Measurements from ENCODE around the gene IL4I1.

IL4I1 gene

DNA sequence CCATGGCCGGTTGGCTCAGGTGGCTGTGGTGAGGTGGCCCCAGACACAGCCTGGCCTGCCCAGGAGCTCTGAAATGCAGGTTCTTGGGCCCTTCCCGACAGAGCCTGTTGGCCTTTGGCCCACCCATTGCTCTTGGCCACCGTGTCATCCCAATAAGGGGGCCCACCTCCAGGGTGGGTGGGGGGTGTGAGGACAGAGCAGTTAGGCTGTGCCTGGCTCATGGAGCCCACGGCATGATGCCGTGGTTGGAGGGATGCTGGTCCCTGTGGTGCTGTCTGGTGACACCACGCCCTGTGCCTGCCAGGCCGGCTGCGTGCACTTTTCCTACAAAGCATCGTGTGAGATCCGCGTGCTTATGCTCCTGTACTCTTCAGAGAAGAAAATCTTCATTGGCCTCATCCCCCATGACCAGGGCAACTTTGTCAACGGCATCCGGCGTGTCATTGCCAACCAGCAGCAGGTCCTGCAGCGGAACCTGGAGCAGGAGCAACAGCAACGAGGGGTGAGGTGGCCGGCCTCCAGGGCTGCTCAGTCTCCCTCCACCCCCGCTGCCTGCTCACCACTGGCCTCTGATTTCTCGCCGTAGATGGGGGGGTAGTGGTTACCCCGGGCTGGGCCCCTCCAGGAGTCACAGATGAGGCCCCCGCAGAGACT is 36.9 kb downstream of the IL4I1 start:
- Histone ChIP-seq H3K27me3 (ENCODE audit: insufficient read depth, insufficient read length) (no peaks in the 10 kb centered on the region), H3K4me3 (ENCODE audit: insufficient read length, low read depth) (no peak overlapping the region), H3K9ac (ENCODE audit: insufficient read length, low read depth) (no peak overlapping the region), H3K9me3 (ENCODE audit: insufficient read depth, low read length) (no peaks in the 10 kb centered on the region), H3K36me3 (ENCODE audit: insufficient read depth, insufficient read length, low read length) (peaks cover 92% of the 10 kb centered on the region), H3K4me1 (ENCODE audit: insufficient read depth, insufficient read length) (peaks cover 30% of the 10 kb centered on the region)
- no peak for DNase-seq (ENCODE audit: low read depth, low spot score)
- TF ChIP-seq SUZ12 (IDR thresholded peaks at IDR 0.05; ENCODE audit: extremely low read depth, insufficient read depth, insufficient read length) (no peak), YY1 (IDR thresholded peaks at IDR 0.05; ENCODE audit: insufficient read depth, insufficient read length) (no peak), ZNF274 (IDR thresholded peaks at IDR 0.05; ENCODE audit: low read depth, low read length) (no peak)

- TF ChIP-seq ZNF274 (IDR thresholded peaks at IDR 0.05; ENCODE audit: low read depth, low read length) (no peak), YY1 (IDR thresholded peaks at IDR 0.05; ENCODE audit: insufficient read depth, insufficient read length) (no peak), SUZ12 (IDR thresholded peaks at IDR 0.05; ENCODE audit: extremely low read depth, insufficient read depth, insufficient read length) (no peak)
- H3K27me3 ChIP-seq (ENCODE audit: insufficient read depth, insufficient read length): no peaks in the 10 kb centered on the region
- no peak overlapping the region for H3K4me3 ChIP-seq (ENCODE audit: insufficient read length, low read depth)
- peaks cover 22% of the 10 kb centered on the region for H3K4me1 ChIP-seq (ENCODE audit: insufficient read depth, insufficient read length)
- peaks cover 88% of the 10 kb centered on the region for H3K36me3 ChIP-seq (ENCODE audit: insufficient read depth, insufficient read length, low read length)
- no peak for DNase-seq (ENCODE audit: low read depth, low spot score)
- H3K9ac ChIP-seq (ENCODE audit: insufficient read length, low read depth): no peak overlapping the region
- no peaks in the 10 kb centered on the region for H3K9me3 ChIP-seq (ENCODE audit: insufficient read depth, low read length)
Observed at GRCh38 chr19:49858088-49858985, 38.4 kb downstream of the IL4I1 start.

DNA sequence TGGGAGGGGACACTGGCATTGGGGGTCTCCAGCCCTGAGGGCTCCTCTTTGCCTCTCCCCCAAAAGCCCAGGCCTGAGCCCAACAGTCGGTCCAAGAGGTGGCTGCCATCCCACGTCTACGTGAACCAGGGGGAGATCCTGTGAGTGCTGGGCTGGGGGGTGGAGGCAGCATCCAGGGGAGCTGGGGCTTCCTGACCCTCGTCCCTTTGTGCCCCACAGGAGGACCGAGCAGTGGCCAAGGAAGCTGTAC is 38.9 kb downstream of the IL4I1 start:
- no peak overlapping the region for H3K4me3 ChIP-seq (ENCODE audit: insufficient read length, low read depth)
- no peak for TF ChIP-seq ZNF274 (IDR thresholded peaks at IDR 0.05; ENCODE audit: low read depth, low read length)
- no peak for TF ChIP-seq SUZ12 (IDR thresholded peaks at IDR 0.05; ENCODE audit: extremely low read depth, insufficient read depth, insufficient read length)
- no peak for TF ChIP-seq YY1 (IDR thresholded peaks at IDR 0.05; ENCODE audit: insufficient read depth, insufficient read length)
- H3K36me3 ChIP-seq (ENCODE audit: insufficient read depth, insufficient read length, low read length): peaks cover 86% of the 10 kb centered on the region
- H3K9ac ChIP-seq (ENCODE audit: insufficient read length, low read depth): no peak overlapping the region
- H3K4me1 ChIP-seq (ENCODE audit: insufficient read depth, insufficient read length): peaks cover 22% of the 10 kb centered on the region
- no peak for DNase-seq (ENCODE audit: low read depth, low spot score)
- no peaks in the 10 kb centered on the region for H3K9me3 ChIP-seq (ENCODE audit: insufficient read depth, low read length)
- no peaks in the 10 kb centered on the region for H3K27me3 ChIP-seq (ENCODE audit: insufficient read depth, insufficient read length)

GRCh38 chr19:49857061-49857837 is 39.4 kb downstream of the IL4I1 start:
- Histone ChIP-seq H3K27me3 (ENCODE audit: insufficient read depth, insufficient read length) (no peaks in the 10 kb centered on the region), H3K9me3 (ENCODE audit: insufficient read depth, low read length) (no peaks in the 10 kb centered on the region), H3K36me3 (ENCODE audit: insufficient read depth, insufficient read length, low read length) (peaks cover 86% of the 10 kb centered on the region), H3K9ac (ENCODE audit: insufficient read length, low read depth) (no peak overlapping the region), H3K4me1 (ENCODE audit: insufficient read depth, insufficient read length) (peaks cover 25% of the 10 kb centered on the region), H3K4me3 (ENCODE audit: insufficient read length, low read depth) (no peak overlapping the region)
- TF ChIP-seq YY1 (IDR thresholded peaks at IDR 0.05; ENCODE audit: insufficient read depth, insufficient read length) (no peak), ZNF274 (IDR thresholded peaks at IDR 0.05; ENCODE audit: low read depth, low read length) (no peak), SUZ12 (IDR thresholded peaks at IDR 0.05; ENCODE audit: extremely low read depth, insufficient read depth, insufficient read length) (no peak)
- DNase-seq (ENCODE audit: low read depth, low spot score): no peak

DNA sequence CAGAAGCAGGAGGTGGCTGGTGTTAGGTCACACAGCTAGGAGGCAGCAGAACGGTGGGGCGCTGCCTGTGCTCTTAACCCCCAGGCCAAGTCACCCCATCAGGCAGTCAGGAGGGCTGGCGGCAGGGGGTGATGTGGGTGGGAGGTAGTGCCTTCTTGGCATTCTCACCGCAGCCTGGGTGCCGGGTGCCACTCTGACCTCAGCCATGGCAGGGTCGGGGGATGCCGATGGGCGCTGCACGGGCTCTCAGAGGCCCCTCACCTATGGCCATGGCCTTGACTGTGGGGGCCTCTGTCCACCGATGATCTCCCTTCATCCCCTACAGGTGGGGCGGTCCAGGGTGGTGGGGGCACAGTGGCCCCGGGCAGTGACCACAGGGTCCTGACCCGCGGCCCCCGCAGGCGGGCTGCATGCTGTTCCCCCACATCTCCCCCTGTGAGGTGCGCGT is 40.1 kb downstream of the IL4I1 start:
- Histone ChIP-seq H3K36me3 (ENCODE audit: insufficient read depth, insufficient read length, low read length) (peaks cover 83% of the 10 kb centered on the region), H3K9me3 (ENCODE audit: insufficient read depth, low read length) (no peaks in the 10 kb centered on the region), H3K4me3 (ENCODE audit: insufficient read length, low read depth) (no peak overlapping the region), H3K27me3 (ENCODE audit: insufficient read depth, insufficient read length) (no peaks in the 10 kb centered on the region), H3K9ac (ENCODE audit: insufficient read length, low read depth) (no peak overlapping the region), H3K4me1 (ENCODE audit: insufficient read depth, insufficient read length) (peaks cover 24% of the 10 kb centered on the region)
- TF ChIP-seq SUZ12 (IDR thresholded peaks at IDR 0.05; ENCODE audit: extremely low read depth, insufficient read depth, insufficient read length) (no peak), ZNF274 (IDR thresholded peaks at IDR 0.05; ENCODE audit: low read depth, low read length) (no peak), YY1 (IDR thresholded peaks at IDR 0.05; ENCODE audit: insufficient read depth, insufficient read length) (no peak)
- DNase-seq (ENCODE audit: low read depth, low spot score): no peak

- Histone ChIP-seq H3K4me3 (ENCODE audit: insufficient read length, low read depth) (no peak overlapping the region), H3K36me3 (ENCODE audit: insufficient read depth, insufficient read length, low read length) (peaks cover 78% of the 10 kb centered on the region)
Observed at GRCh38 chr19:49855676-49856573, 40.8 kb downstream of the IL4I1 start.

More at GRCh38 chr19:49855676-49856573, 40.8 kb downstream of the IL4I1 start:
- TF ChIP-seq YY1 (IDR thresholded peaks at IDR 0.05; ENCODE audit: insufficient read depth, insufficient read length): no peak
- no peaks in the 10 kb centered on the region for H3K9me3 ChIP-seq (ENCODE audit: insufficient read depth, low read length)
- H3K4me1 ChIP-seq (ENCODE audit: insufficient read depth, insufficient read length): peaks cover 23% of the 10 kb centered on the region
- H3K27me3 ChIP-seq (ENCODE audit: insufficient read depth, insufficient read length): no peaks in the 10 kb centered on the region
- no peak overlapping the region for H3K9ac ChIP-seq (ENCODE audit: insufficient read length, low read depth)
- DNase-seq (ENCODE audit: low read depth, low spot score): no peak
